GM21825 (cell line): Measurements from ENCODE around the gene SLC25A46.
"Not testable (repeated sequence)": the region's sequence is repeated elsewhere in the genome, so short reads cannot be mapped to it uniquely, and the experiment has no call there.

Source experiments
- ATAC-seq: cut with Tn5 transposase; IDR thresholded peaks from one replicate; pipeline ENCODE4 v1.9.1; 2021; ENCODE audit warnings: mild to moderate bottlenecking, moderate library complexity; ENCODE audit not compliant: unreplicated experiment

Gene SLC25A46

DNA sequence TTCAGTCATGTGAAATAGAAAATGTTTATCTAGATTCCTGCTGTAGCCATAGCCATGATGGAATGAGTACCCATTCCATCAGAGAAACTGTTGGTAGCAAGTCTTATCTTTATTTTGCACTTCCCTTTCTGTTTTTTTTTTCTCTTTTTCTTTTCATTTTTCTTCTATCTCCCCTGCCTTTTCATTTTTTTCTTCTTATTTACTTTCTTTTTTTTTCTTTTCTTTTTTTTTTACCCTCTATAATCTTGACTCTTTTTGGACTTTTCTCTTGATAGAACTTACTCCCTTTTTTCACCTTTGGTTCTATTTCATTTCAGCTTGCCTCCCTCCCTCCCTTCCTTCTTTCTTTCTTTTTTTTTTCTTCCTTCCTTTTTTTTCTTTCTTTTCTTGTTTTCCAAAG lies 15.4 kb downstream of the SLC25A46 start:
- ATAC-seq: no peak

DNA sequence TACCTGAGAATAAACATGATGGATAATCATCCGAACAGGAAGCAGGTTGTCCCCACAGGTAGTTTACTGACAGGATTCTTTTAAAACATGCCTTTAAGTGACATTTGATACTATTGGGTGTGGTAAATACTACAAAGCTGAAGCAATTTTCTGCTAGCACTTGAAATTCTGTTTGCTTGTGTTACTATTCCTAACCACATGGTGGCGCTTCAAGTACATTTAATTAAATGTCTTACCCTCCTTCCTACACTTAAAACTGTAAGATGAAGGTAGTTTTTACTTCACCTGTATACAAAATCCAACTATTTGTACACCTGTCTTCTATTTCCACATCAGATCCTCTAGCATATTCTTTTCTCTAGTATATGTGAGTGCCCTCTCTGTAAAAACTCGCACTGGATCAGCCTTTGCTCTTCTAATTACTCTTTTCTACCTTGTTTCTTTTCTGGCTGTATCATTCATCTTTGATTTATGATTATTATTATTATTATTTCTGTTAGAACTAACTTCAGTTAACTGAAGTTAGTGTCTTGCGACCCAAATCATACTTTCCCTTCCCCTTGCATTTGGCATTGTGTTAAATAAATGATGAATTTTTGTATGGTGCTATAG lies 18.4 kb downstream of the SLC25A46 start:
- ATAC-seq: no peak

DNA sequence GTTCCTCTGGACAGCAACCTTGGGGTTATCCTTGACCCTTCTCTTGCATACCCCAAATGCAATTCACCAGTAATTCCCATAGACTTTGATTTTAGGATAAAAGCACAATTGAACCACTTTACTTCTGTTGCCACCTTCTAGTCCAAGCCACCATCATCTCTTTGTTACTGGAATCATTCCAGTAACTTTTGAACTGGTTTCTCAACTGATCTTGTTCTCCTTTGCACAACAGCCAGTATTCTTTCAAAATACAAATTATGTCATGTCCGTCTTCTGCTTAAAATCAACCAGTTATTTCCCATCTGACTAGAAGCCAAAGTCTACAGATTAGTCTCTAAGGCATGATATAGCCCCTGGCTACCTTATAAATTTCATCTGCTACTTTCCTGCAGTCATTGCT lies 21.4 kb downstream of the SLC25A46 start:
- no peak for ATAC-seq

DNA sequence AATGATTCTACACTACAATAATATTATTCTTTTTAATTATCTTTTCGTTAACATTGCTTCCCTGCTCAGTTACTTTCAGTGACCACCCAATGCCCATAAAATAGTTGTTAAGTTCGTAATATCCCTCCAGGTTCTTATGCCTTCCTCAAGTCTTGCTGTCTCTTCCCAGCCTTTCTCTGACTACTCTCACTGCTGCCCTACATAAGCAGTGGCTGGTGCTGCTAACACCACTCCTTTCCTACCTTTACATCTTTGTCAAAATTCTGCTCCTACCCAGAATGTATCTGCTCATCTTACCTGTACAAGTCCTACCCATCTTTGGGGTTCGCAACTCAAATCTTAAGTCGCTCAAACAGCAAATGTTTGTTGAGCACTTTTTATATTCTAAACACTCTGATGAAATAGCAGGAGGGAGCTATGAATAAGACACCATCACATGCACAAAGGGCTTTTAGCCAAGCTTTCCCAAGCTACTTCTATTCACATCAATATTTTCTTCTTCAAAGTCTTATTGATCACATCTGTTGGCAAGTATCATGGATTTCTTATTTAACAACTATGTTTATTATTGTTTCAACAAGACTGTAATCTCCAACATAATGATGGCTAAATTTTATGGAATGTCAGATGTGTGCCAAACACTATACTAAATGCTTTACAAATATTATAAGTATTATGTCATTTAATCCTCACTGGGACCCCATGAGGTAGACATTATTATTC lies 29.5 kb downstream of the SLC25A46 start:
- no peak for ATAC-seq

DNA sequence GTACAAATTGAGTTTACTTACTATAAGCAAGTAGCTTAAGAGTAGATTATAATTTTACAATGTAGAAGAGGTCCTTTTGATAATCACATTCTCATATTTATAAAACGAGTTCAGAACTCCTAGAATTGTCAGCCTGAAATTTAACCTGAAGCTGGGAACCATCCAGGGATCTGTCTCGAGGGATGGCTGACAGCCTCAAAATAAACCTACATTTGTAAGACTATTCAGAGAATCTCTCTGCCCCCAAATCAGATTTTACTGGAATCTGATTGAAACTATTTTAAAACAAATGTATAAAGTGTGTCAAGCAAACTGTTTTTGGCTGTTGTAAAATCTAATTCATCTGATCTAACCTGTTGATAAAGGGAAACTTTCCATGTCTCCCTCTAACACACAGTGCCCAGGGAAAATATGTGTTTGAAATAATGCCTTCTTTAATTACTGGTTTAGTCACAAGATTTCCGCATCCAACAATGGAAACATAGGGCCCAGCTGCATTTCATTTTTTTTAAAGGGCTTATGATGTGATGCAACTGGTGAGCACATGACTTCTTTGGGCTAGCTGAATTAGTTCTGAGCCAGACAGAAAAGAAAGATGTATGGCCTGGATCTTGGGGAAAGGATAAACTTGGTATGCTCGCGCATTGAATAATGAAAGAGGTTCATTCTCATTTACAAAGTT lies 30.3 kb downstream of the SLC25A46 start:
- ATAC-seq: no peak

DNA sequence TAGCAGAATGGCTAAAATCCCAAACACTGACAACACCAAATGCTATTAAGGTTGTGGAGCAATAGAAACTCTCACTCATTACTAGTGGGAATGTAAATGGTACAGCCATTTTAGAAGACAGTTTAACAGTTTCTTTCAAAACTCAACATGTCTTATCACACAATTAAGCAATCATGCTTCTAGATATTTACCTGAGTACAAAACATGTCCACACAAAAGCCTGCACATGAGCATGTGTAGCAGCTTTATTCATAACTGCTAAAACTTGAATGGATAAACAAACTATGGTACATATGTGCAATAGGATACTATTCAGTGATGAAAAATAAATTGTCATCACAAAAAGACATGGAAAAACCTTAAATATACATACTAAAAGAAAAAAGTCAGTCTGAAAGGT lies 31.5 kb downstream of the SLC25A46 start:
- no peak for ATAC-seq

DNA sequence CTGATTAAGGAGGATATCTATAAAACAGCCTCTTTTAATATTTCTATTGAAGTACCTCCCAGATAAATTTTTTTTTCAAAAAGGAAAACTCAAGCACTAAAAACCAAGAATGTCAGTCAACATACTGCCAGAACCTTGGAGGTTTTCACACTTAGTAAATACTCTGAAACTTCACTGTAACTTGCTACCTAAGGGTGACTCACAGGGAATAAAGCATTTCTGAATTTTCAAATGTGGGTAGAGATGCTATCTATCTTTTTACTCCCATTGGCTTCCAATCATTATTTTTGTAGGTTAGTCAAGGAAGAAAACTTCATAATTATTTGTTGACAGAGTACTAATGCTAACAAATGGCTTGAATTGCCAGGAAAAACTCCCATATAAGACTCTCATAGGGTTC lies 46.1 kb downstream of the SLC25A46 start:
- ATAC-seq: no peak

DNA sequence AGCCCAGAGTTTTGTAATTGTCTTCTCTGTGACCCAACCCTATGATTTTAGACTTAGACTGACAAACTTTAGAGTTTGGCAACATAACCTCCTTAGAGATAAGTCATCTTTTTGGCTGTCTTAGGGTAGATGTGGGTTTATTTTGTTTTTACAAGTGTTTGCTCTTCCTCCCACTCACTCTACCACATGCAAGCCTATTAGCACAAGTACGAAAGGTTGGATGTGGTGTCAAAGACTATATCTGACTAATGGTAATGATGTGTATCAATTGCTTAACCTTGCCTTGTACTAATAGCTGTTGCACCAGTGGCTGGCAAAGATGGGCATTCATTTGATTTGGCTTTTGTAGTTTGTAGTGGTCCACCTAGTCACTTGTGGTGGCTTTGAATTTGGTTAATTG lies 46.5 kb downstream of the SLC25A46 start:
- ATAC-seq: no peak

DNA sequence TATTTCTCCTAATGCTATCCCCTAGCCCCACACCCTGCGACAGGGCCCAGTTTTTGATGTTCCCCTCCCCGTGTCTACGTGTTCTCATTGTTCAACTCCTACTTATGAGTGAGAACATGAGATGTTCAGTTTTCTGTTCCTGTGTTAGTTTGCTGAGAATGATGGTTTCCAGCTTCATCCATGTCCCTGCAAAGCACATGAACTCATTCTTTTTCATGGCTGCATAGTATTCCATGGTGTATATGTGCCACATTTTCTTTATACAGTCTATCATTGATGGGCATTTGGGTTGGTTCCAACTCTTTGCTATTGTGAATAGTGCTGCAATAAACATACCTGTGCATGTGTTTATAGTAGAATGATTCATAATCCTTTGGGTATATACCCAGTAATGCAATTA lies 49.2 kb downstream of the SLC25A46 start:
- ATAC-seq: not testable (repeated sequence)

DNA sequence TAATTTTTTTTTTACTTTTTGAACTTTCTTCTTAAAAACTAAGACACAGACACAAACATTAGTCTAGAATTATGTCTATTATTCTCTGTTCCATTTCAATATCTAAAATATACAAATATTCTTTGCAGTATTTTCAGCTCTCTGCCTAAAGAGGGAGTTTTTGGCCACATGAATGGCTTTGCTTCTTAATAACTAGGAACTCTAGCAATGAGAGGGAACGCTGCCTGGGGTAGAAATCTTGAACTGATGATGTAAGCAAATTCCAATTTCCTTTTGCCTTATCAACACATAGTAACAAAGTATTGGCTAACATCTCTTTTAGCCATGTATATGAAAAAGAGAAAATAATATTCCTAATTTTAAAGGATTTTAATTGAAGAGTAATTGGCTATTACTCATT lies 51.9 kb downstream of the SLC25A46 start:
- ATAC-seq: no peak

DNA sequence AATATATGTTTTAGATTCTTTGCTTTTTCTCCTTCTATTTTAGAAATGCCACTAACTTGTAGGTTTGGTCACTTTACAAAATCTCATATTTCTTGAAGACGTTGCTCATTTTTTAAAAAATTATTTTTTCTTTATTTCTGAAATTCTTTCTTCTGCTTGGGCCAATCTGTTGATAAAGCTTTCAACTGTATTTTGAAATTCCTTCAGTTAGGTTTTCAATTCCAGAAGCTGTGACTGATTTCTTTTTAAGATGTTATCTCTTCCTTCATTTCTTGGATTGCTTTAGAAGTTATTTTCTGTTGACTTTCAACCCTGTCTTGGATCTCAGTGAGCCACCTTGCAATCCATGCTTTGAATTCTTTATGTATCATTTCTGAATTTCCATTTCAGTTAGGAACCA lies 64.2 kb downstream of the SLC25A46 start:
- no peak for ATAC-seq

DNA sequence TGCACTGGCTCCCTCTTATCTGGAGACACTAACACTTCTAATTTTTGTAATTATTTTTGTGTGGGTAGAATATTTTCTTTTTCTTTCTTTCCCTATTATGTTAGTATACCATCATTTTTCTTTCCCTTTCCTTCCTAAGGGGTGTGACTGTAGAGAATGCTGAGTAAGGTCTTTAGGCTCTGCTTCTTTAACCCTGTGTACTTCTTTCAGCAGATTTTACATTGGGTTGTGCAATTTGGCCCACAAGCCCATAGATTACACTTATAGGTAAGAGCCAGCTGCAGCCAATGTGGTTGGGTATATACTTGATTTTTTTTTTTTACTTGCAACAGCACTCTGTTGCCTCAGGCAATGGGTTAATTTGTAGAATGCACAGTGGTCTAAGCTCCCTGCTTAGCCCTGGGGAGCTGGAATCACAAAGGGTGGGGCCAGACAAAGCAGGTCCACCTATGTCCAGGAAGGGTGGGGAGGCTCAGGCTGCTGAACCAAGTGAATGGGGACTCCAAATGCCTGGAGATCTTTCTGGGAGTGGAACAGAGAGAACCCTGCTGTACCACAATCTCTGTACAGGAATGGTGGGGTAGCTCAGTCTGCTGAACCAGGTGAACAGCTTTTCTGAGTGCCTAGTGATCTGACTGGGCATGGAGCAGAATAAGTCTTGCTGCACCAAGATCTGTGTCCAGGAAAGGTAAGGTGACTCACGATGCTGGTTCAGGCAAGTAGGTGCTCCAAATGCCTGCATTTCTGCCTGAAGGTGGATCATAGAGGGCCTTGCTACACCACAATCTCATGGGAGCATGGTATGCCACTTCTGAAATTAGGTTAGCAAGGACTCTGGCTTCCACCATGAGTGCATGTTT lies 64.9 kb downstream of the SLC25A46 start:
- no peak for ATAC-seq

DNA sequence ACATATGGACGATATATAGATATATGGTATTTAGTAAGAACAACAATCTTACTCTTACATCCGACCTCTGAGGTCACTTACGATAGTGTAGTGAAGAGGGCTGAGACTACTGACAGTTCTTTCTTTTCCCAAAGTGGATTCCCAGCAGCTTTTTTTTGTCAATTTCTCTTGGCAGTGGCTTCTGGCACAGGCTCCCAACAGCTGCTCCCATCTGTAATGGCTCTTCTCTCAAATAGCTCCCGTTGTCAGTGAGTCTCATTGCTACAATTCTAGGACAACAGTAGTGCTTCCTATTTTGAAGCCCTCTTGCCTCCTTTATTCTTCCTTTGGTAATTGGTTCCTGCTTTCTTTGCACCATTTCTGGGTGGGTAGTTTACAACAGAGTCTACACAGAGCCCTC lies 68.4 kb downstream of the SLC25A46 start:
- no peak for ATAC-seq

DNA sequence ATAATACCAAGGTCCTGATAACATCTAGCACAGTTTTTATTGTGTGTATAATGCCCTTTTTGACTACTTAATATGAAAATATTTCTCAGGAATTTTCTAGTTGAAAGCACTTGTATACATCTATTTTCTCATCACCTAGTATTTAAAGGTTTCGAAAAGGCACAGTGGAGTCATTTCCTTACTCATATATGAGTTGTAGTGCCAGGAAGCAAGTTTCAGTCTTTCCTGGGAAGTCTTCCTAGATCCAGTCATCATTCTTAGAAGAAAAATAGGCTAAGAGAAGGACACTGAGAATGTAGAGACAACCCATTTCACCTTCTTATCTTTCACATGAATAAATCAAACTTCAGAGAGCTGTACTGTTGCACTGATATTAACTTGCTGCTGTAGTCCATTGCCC lies 70.2 kb downstream of the SLC25A46 start:
- no peak for ATAC-seq
